ENCODE measurements around the gene SEMA3C.

The SEMA3C gene

GRCh38 chr7:80858141-80858903 is 60.5 kb downstream of the SEMA3C start:
- DNase-seq (ENCODE audit: low read depth in 1 of 2, low spot score in 1 of 2), result no peak

GRCh38 chr7:80856769-80857168 is 62.1 kb downstream of the SEMA3C start:
- DNase-seq (ENCODE audit: low read depth in 1 of 2, low spot score in 1 of 2), result no peak

GRCh38 chr7:80851896-80852476 is 66.9 kb downstream of the SEMA3C start:
- no peak for DNase-seq (ENCODE audit: low read depth in 1 of 2, low spot score in 1 of 2)

- no peak for DNase-seq (ENCODE audit: low read depth in 1 of 2, low spot score in 1 of 2)
These were observed 70.0 kb downstream of the SEMA3C start for GRCh38 chr7:80848841-80849240.

GRCh38 chr7:80847895-80848294 is 71.0 kb downstream of the SEMA3C start:
- no peak for DNase-seq (ENCODE audit: low read depth in 1 of 2, low spot score in 1 of 2)

GRCh38 chr7:80847027-80847426 is 71.8 kb downstream of the SEMA3C start:
- no peak for DNase-seq (ENCODE audit: low read depth in 1 of 2, low spot score in 1 of 2)

- DNase-seq (ENCODE audit: low read depth in 1 of 2, low spot score in 1 of 2), result no peak
These were observed 73.9 kb downstream of the SEMA3C start for GRCh38 chr7:80844916-80845315.

DNA sequence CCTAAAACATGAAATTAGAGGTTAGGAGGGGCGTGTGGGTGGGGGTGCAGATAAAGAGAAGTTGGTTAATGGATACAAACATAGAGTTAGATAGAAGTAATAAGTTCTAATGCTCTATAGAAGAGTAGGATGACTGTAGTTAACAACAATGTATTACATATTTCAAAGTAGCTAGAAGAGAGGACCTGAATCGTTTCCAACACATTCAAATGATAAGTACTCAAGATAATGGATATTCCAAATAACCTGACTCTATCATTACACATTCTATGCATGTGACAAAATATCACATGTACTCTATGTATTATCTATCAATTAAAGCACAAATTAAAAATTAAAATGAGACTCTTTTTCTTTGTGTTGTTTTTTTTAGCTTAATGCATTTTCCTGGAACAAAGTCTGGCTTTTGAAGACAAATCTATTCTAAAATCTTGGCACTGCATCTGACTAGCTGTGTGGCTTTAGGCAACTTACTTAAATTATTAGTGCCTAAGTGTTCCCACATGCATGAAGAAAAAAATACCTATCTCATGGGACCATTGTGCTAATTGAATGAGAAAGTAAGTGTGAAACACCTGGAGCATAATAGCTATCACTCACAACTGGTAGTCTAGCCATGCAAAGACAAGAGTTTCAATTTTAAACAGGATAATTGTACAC is 75.7 kb downstream of the SEMA3C start:
- DNase-seq (ENCODE audit: low read depth in 1 of 2, low spot score in 1 of 2), result no peak

- DNase-seq (ENCODE audit: low read depth in 1 of 2, low spot score in 1 of 2), result no peak
These were observed 76.6 kb downstream of the SEMA3C start for GRCh38 chr7:80842022-80842790.

- DNase-seq (ENCODE audit: low read depth in 1 of 2, low spot score in 1 of 2), result no peak
These were observed 77.4 kb downstream of the SEMA3C start for GRCh38 chr7:80841423-80841955.

GRCh38 chr7:80840681-80841080 is 78.2 kb downstream of the SEMA3C start:
- no peak for DNase-seq (ENCODE audit: low read depth in 1 of 2, low spot score in 1 of 2)

- DNase-seq (ENCODE audit: low read depth in 1 of 2, low spot score in 1 of 2), result no peak
These were observed 79.0 kb downstream of the SEMA3C start for GRCh38 chr7:80839855-80840254.

DNA sequence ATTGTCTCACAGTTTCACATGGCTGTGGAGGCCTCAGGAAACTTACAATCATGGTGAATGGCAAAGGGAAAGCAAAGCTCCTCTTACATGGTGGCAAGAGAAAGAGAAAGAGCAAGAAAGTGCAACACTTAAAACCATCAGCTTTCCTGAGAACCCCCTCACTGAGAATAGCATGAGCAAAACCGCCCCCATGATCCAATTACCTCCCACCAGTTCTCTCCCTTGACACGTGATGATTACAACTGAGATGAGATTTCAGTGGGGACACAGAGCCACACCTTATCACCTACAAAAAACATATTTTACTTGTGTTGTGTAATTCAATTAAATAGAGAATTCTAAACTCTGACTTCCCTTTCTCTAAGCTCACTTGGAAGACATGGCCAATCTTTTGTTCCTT is 80.2 kb downstream of the SEMA3C start:
- DNase-seq (ENCODE audit: low read depth in 1 of 2, low spot score in 1 of 2), result no peak

DNA sequence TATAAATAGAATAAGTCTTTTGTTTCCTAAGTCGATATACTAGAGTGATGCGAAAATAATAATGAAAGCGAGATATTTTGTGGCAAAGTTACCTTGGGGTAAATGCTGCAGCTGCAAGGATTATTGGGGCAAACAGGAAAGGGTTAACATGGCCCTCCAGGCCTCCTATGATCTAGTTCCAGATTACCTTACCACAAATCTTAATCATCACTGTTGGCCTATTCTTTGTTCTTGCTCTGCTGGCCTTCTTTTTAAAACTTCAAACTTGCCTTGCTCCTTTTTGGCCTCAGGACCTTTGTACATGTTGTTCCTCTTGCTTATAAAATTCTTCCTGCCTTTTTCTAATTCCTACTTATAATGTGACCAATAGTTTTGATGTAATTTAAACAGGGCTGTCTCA is 81.5 kb downstream of the SEMA3C start:
- DNase-seq (ENCODE audit: low read depth in 1 of 2, low spot score in 1 of 2), result no peak

DNA sequence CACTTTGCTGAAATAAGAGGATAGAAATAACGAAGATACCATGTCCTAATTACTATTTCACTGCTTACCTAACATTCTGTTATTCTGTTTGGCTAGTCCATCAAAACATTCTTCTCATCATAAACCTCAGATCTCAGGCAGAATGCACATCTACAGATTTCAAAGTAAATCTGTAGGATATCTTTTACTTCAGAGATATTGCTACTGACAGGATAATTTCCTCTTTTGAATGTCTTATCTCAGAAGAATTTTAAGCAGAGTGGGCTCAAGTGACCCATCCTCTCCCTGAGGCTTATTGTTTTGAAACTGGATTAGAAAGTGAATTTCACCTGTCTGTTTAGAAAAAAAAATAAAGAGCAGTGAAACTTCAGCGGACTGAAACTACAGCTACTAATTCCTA is 83.6 kb downstream of the SEMA3C start:
- no peak for DNase-seq (ENCODE audit: low read depth in 1 of 2, low spot score in 1 of 2)

DNA sequence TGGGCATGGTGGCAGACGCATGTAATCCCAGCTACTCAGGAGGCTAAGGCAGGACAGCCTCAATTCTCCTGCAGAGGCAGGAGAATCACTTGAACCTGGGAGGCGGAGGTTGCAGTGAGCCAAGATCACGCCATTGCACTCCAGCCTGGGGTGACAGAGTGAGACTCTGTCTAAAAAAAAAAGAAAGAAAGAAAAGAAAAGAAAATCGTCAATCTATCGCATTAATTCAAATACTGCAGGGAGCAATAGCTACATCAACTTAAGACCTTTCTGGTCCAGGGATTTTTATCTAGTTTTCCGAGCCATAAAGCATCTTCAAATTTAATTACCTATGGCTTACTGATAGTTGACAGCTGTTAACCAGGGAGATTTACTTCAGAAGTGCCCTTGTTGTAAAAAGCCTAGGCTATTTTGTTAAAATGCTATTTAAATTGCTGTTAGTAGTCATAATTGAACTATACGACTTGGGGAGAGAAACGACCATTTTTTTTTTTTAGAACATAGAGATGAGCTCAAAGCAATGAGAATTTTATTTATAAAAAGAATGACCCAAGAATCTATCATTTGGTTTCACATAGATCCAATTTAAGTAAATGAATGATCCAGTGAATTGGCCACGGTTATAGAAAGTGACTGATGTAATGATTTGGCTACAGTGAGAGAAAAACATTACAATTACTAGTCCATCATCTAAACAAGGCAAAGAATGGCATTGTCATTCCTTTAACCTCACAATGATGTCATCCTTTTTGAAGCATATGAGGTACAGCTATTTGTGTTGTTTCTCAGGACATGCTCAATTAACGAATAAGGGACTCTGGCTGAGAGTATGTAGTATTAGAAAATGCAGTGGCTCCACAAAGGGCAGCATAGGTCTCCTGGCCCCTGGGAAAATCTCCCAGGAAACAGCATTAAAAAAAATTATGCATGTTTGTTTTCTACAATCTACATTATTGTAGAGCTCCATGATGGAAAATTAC is 85.3 kb downstream of the SEMA3C start:
- DNase-seq (ENCODE audit: low read depth in 1 of 2, low spot score in 1 of 2), result no peak

- no peak for DNase-seq (ENCODE audit: low read depth in 1 of 2, low spot score in 1 of 2)
These were observed 86.8 kb downstream of the SEMA3C start for GRCh38 chr7:80832006-80832405.

DNA sequence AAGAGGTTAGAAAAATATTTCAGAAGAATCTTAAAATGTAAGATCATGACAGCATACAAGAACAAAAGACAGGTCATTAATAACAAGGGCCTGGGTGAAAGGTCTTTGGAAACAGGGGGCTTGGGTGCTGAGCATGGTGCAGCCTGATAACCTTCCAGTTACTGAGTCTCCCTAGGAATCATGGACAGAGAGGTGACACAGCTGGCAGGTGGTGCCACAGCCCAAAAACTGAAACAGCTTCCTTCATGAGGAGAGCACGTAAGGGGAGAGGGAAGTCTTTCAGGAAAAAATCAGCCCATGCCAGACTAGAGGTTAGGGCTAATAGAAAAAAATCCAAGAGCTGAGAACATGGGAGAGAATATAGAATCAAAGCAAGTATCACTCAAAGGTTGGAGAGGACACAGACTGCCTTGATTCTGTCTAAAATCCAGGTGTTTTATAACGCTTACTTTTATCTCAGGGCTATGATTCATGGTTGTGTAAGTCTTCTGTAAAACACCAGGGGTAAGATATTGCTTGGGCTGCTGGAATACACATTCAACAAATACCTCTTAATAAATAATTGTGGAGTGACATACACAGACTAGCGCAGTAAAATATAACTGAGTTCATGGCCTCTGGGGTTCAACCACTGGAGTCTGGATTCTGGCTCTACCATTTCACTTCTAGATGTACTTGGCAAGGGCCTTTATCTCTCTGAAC is 88.1 kb downstream of the SEMA3C start:
- no peak for DNase-seq (ENCODE audit: low read depth in 1 of 2, low spot score in 1 of 2)

- DNase-seq (ENCODE audit: low read depth in 1 of 2, low spot score in 1 of 2), result no peak
These were observed 88.8 kb downstream of the SEMA3C start for GRCh38 chr7:80830010-80830409.

DNA sequence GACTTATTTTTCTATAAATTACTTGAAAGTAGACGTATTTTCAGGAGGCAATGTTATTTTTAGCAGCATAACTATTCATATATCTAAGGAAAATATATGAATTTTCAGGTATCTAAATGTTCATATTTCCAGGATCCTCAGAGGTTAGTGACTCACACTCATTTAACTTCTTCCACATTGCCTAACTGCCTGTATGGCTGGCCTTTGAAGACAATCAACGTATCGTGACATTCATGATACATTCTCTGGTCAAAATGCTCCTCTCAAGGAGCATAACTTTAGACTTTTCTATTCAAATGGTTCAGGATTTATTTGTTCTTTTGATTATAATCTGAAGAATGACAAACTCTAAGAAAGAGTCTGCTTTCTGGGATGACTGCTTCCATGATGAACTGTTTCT is 89.3 kb downstream of the SEMA3C start:
- no peak for DNase-seq (ENCODE audit: low read depth in 1 of 2, low spot score in 1 of 2)

Measured in stimulated activated CD4-positive, alpha-beta T cell treated with anti-CD3 and anti-CD28 coated beads, Interleukin-15, amount 100 ng/mL, for 1 hour (primary cell).